UCSD-AML1 (cell line): Measurements from ENCODE around the gene EMC10.

Experiments
- DNase-seq: peaks from one replicate; lab custom pipeline; 2025; ENCODE audit not compliant: unreplicated experiment; lab: John Stamatoyannopoulos, UW

EMC10 gene

DNA sequence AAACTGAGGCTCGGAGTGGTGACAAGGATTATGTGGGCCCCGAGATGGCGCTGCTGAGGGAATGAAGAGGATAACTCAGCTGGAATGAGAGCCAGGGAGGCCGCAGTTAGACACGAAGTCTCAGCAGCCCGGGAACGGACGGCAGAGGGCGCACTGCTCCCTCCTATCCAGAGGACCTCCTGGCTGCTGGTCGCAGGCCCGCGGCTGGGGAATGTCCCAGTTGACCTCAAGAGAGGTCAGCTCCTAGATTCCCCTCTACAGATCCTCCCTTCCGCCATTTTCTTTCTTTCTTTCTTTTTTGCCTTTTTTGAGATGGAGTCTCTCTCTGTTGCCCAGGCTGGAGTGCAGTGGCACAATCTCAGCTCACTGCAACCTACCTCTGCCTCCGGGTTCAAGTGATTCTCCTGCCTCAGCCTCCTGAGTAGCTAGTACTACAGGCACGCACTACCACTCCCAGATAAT, 61.5 kb downstream of the EMC10 start:
- DNase-seq, result peak; percentile 83
